Motor neuron (in vitro differentiated cells): ENCODE results near the gene SLC39A13. TPM values are rescaled to one million over a fixed set of nuclear protein-coding genes. Genes with fewer than 3 reads are reported as not detected.

ENCODE experiments used
- ATAC-seq, 8 experiments: fragments of 200-7000 bp; cut with Tn5 transposase; replicated peaks in 6 of 8; 2 replicates each; pipeline ENCODE4 v1.8.0; 2021; ENCODE audit warnings: mild to moderate bottlenecking in 8 of 8, moderate library complexity in 8 of 8
- H3K27ac ChIP-seq, 2 donors: fragments of 250-450 bp; sonication (Bioruptor Pico); 2 replicates each; pipeline ENCODE4 v1.9.0; 2021; ENCODE audit warnings: antibody characterized with exemption in 2 of 2, mild to moderate bottlenecking in 2 of 2, moderate library complexity in 1 of 2
- H3K4me1 ChIP-seq, 2 donors: fragments of 250-450 bp; sonication (Bioruptor Pico); replicated peaks in 1 of 2; 2 replicates each; pipeline ENCODE4 v1.6.1; 2021; ENCODE audit warnings: antibody characterized with exemption in 2 of 2, mild to moderate bottlenecking in 2 of 2, moderate library complexity in 1 of 2
- H3K4me3 ChIP-seq, 5 donors: fragments of 250-450 bp; sonication (Bioruptor Pico); 2 replicates each; pipeline ENCODE4 v1.9.0; 2021; ENCODE audit warnings: antibody characterized with exemption in 5 of 5, mild to moderate bottlenecking in 5 of 5, moderate library complexity in 4 of 5
- WGBS, 10 experiments: fragments of 450-650 bp; shearing (Covaris generic); methylation state at CpG; one replicate each; pipeline ENCODE4 v1.0.0; 2022; 5-methylcytosine and 5-hydroxymethylcytosine counted together
- in situ Hi-C, 9 experiments: fragments of 400-800 bp; cut with MboI; loops; one replicate each; pipeline ENCODE4 v1.15.0; 2021; ENCODE audit warnings: low sequenced_read_pairs in 9 of 9, low pct_unique_long_range_greater_than_20kb in 2 of 9; ENCODE audit not compliant: unreplicated experiment in 9 of 9
- total RNA-seq, 8 experiments: library from RNA; unstranded; fragments of 300-600 nt; gene quantifications; 2 replicates each; pipeline versions ENCODE4 v1.2.3 to v1.2.4, GENCODE V29; 2022

The SLC39A13 gene
- total RNA-seq, 8 experiments from 2014 or later: 13.8 to 31.6 (median 20.9) TPM

DNA sequence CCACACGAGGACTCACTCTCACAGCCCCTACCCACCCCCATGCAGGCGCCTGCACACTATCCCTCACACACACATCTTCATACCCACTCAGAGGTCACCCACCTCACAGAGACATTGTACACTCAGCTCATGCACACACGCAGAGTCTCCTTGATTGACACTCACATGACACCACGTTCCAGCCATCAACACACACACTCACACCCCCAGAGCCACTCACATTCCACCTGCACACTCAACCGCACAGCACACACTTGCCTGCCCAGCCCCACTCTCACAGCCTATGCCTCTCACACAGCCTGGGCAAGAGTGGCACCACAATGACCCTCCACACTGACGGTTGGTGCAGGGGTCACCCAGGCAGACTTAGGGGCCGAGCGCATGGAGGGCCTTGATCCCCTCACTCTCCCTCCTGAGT lies 32.3 kb upstream of the SLC39A13 start:
- peaks cover 5 to 8% of the 10 kb centered on the region in 2 donors for H3K4me1 ChIP-seq
- no peak overlapping the region for H3K27ac ChIP-seq
- no peak for ATAC-seq
- WGBS, 10 experiments: 40 to 80% (median 75%) methylated on average over 1 to 2 of the region's 8 CpGs; no CpG with 5 or more reads in 7 of the 10 experiments
- H3K4me3 ChIP-seq: no peak overlapping the region
- in situ Hi-C loops: no loop called here

- Histone ChIP-seq H3K27ac (no peak overlapping the region), H3K4me3 (no peak overlapping the region), H3K4me1 (peaks cover 5 to 8% of the 10 kb centered on the region in 2 donors)
- in situ Hi-C loops: no loop called here
- 80 to 100% methylated on average over 1 of the region's 14 CpGs; no CpG with 5 or more reads in 8 of the 10 experiments for WGBS, 10 experiments
- ATAC-seq: peak in 2 of 8 experiments; percentile 20 to 55
Measured at GRCh38 chr11:47376525-47377371, 31.6 kb upstream of the SLC39A13 start.

DNA sequence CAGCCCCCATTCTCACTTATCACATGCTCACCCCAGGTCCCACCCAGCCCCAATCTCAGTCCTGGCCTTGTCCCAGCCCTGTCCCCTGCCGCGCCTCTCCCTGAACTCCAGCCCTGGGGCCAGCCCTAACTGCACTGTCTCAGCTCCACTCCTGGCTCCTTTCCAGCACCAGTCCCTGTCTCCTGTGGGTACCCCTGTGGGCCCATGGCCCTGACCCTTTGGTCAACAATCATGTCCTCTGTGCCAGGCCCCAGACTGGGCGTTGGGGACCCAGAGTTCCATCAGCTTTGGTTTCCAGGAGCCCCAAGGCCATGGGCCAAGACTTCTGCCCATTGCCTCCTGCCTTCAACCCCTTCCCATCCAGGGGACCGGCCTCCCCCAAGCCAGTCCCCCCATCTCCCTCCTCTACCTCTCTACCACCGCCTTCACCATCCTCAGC lies 30.8 kb upstream of the SLC39A13 start:
- ATAC-seq: no peak
- H3K27ac ChIP-seq: no peak overlapping the region
- no CpG with 5 or more reads among the region's 5 CpGs for WGBS, 10 experiments
- H3K4me1 ChIP-seq: peaks cover 5 to 8% of the 10 kb centered on the region in 2 donors
- in situ Hi-C loops: no loop called here
- H3K4me3 ChIP-seq: no peak overlapping the region

GRCh38 chr11:47378010-47378835 lies 30.2 kb upstream of the SLC39A13 start, which contains the start of gene SPI1:
Gene SPI1 (minus strand): TSS chr11:47378547. CDS start chr11:47378353, 194 bp downstream.
- Histone ChIP-seq H3K4me3 (no peak within 1 kb of the TSS), H3K27ac (no peak within 1 kb of the TSS), H3K4me1 (peaks cover 5 to 8% of the 10 kb centered on the region in 2 donors)
- 60 to 68% methylated on average over 3 to 5 of the region's 31 CpGs; no CpG with 5 or more reads in 8 of the 10 experiments for WGBS, 10 experiments
- peak in 5 of 8 experiments; percentile 61 to 79 (median 72) for ATAC-seq
- in situ Hi-C loops: no loop called here

- ATAC-seq: peak in 3 of 8 experiments; percentile 3 to 11 (median 7)
- H3K27ac ChIP-seq: no peak overlapping the region
- in situ Hi-C loops: no loop called here
- H3K4me1 ChIP-seq: peaks cover 5 to 8% of the 10 kb centered on the region in 2 donors
- H3K4me3 ChIP-seq: no peak overlapping the region
Measured at GRCh38 chr11:47378836-47379170, 29.6 kb upstream of the SLC39A13 start.

DNA sequence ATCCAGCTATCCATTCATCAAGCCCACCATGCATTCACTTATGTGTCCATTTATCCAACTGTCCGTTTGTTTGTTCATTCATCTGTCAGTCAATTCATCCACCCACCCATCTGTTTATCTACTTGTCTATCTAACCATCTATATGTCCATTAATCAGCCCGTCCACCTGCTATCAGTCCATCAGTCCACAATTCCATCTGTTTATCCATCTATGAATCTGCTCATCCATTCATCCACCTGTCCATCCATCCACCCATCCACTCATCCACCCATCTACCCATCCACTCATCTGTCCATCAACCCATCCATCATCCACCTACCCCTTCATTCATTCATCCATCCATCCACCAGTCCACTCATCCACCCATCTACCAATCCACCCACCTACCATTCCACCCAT lies 29.1 kb upstream of the SLC39A13 start:
- Histone ChIP-seq H3K4me3 (no peak overlapping the region), H3K4me1 (peaks cover 5 to 8% of the 10 kb centered on the region in 2 donors), H3K27ac (no peak overlapping the region)
- ATAC-seq: no peak
- 52 to 100% (median 83%) methylated on average over 2 of the region's 2 CpGs; no CpG with 5 or more reads in 3 of the 10 experiments for WGBS, 10 experiments
- in situ Hi-C loops: no loop called here

- ATAC-seq: no peak
- 50 to 100% (median 86%) methylated on average over 1 to 2 of the region's 2 CpGs; no CpG with 5 or more reads in 3 of the 10 experiments for WGBS, 10 experiments
- no peak overlapping the region for H3K27ac ChIP-seq
- peaks cover 5 to 8% of the 10 kb centered on the region in 2 donors for H3K4me1 ChIP-seq
- H3K4me3 ChIP-seq: no peak overlapping the region
- in situ Hi-C loops: no loop called here
Measured at GRCh38 chr11:47380078-47380477, 28.3 kb upstream of the SLC39A13 start.

DNA sequence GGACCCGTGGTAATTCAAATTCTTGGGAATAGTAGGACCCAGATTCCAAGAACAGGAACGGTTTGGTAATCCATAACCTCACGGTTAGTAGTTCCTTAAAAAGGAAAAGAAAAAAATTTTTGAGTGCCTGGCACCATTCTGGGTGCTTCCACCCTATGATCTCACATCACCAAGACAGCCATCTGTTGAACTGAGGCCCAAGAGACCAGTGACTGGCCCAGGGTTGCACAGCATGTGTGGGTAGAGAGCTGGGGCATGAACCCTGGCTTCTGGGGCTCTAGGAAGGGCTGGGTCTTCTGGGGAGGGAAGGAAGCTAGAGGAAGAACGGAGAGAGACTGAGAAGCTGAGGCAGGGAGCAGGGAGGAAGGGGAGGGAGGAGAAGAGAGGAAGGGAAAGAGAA lies 25.3 kb upstream of the SLC39A13 start:
- in situ Hi-C loops: no loop called here
- no peak for ATAC-seq
- 0 to 60% (median 35%) methylated on average over 1 to 3 of the region's 4 CpGs; no CpG with 5 or more reads in 4 of the 10 experiments for WGBS, 10 experiments

DNA sequence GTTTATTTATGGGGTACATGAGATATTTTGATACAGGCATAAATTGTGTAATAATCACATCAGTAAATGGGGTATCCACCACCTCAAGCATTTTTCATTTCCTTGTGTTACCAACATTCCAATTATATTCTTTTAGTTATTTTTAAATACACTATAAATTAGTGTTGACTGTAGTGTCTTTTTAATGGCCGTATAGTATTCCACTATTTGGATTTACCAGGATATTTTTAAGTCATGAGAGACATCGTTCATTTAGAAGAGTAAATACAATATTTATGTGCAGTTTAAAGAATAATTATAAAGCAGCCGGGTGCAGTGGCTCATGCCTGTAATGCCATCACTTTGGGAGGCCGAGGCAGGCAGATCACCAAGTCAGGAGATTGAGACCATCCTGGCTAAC lies 23.9 kb upstream of the SLC39A13 start:
- no peak overlapping the region for H3K4me3 ChIP-seq
- no peak overlapping the region for H3K27ac ChIP-seq
- in situ Hi-C loops: no loop called here
- no peaks in the 10 kb centered on the region for H3K4me1 ChIP-seq
- 50 to 92% (median 86%) methylated on average over 1 to 4 of the region's 4 CpGs; no CpG with 5 or more reads in 1 of the 10 experiments for WGBS, 10 experiments
- ATAC-seq: no peak

More for the DNA sequence above, 25.3 kb upstream of the SLC39A13 start:
- Histone ChIP-seq H3K27ac (no peak overlapping the region), H3K4me3 (no peak overlapping the region), H3K4me1 (peaks cover 5 to 8% of the 10 kb centered on the region in 2 donors)

DNA sequence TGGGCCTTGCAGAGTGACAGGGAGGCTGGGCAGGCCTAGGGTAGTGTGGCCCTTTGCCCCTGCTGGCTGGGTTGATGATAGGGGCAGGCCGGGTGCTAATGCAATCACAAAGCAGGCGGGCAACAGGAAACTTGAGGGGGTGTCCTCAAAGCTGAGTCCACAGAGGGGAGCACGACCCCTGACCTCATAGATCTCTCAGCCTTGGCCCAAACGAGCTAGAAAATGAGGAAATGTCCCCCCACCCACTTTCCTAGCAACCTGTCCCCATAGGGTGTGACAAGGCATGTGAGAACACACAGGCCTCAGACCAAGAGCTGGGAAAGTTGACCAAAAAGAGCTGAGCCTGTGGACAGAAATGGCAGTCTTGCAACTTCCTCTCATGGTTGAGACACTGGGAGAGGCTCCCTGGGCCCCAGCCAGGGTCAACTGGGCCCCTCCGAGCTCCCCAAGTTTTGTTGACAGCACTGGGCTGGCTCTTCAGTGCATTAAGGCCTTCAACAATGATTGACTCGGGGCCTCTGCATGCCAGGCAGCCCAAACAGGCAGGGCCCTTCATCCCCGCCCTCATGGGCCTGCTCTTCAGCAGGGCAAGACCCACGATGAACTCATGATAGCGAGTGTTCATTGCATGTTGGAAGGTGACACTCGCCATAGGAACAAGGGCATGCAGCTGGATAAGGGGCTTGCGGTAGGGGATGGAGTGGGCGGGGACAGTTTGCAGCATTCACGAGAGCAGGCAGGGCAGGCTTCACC lies 20.3 kb upstream of the SLC39A13 start:
- WGBS, 10 experiments: 57 to 100% (median 78%) methylated on average over 1 to 5 of the region's 13 CpGs; no CpG with 5 or more reads in 3 of the 10 experiments
- in situ Hi-C loops: no loop called here
- Histone ChIP-seq H3K4me3 (no peak overlapping the region), H3K27ac (no peak overlapping the region), H3K4me1 (no peaks in the 10 kb centered on the region)
- ATAC-seq: no peak

DNA sequence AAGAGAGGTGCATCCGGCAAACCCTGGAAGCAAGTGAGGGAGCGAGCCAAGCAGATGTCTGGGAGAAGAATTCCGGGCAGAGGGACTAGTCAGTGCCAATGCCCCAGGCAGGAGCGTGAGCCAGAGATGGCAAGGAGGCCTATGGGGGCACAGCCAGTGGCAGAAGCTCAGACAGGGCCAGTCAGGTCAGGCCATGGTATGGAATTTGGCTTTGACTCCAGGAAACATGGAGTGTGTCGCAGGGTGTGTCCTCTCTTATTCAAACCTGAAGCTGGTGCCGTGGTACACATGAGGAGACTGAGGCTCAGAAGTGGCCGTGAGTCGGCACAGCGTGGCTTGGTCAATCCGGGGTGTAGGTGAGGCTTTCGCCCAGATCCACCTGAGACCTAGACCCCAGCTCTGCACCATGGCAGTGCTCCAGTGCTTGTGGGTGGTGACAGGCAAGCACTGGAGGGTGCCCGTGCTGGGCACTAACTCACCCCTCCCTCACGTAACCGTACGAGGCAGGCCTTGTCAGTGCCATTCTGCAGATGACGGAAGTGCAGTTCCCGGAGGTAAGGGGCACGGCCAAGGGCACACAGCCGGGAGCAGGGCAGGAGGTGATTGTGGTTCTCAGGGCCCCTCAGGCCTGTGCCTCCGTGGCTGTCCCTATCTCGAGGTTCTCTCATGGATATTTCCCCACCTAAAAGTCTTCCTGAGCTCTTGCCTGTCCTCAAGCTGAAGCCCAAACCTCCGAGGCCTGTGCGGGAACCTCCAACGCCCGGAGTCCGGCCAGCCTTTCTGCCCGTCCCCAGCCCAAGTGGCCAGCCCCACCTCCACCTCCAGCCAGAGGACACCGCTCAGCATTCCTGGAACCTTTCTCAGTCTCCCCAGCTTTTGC lies 19.5 kb upstream of the SLC39A13 start:
- in situ Hi-C loops: no loop called here
- no peak overlapping the region for H3K27ac ChIP-seq
- ATAC-seq: no peak
- no peak overlapping the region for H3K4me3 ChIP-seq
- 20 to 100% (median 85%) methylated on average over 1 to 11 of the region's 28 CpGs; no CpG with 5 or more reads in 4 of the 10 experiments for WGBS, 10 experiments
- H3K4me1 ChIP-seq: peaks cover 0 to 4% of the 10 kb centered on the region in 2 donors
